Caco-2 (cell line): ENCODE results near the gene PICK1. TPM values are rescaled to one million over a fixed set of nuclear protein-coding genes. Genes with fewer than 3 reads are reported as not detected.

Experiments used
- BruUV-seq: library from RNA; stranded (reverse); fragments of 400-500 nt; replicated peaks from 2 replicates; lab custom pipeline; 2021; lab: Mats Ljungman, UMichigan
- CTCF ChIA-PET: fragments of 300-600 bp; sonication (Branson Sonifier 250); formaldehyde crosslinking; loops from one replicate; lab custom pipeline; 2022; ENCODE audit warnings: antibody characterized with exemption; lab: Charles Lee
- POLR2A ChIA-PET: fragments of 300-600 bp; sonication (Branson Sonifier 250); formaldehyde crosslinking; loops from one replicate; lab custom pipeline; 2022; ENCODE audit warnings: antibody characterized with exemption; lab: Charles Lee
- DNase-seq, 2 experiments: peaks; one replicate each; pipeline versions ENCODE4 v3.0.0 to v3.0.0-alpha.2; 2020 to 2022
- H3K27me3 ChIP-seq: replicated peaks from 2 replicates; pipeline ENCODE4 v1.6.0; 2011; ENCODE audit warnings: low read length; ENCODE audit not compliant: control insufficient read depth, insufficient read depth
- H3K36me3 ChIP-seq: 2 replicates; pipeline ENCODE4 v1.5.1; 2011; ENCODE audit warnings: low read length; ENCODE audit not compliant: control insufficient read depth, insufficient read depth
- H3K4me1 ChIP-seq: fragments of 250-450 bp; sonication (Bioruptor Pico); 2 replicates; pipeline ENCODE4 v1.5.1; 2020; ENCODE audit warnings: mild to moderate bottlenecking
- H3K4me3 ChIP-seq: 2 replicates; pipeline ENCODE4 v1.5.1; 2011; ENCODE audit warnings: low read depth, mild to moderate bottlenecking, control low read depth, low read length
- H3K9me3 ChIP-seq: fragments of 250-450 bp; sonication (Bioruptor Pico); 2 replicates; pipeline ENCODE4 v1.5.1; 2020; ENCODE audit warnings: mild to moderate bottlenecking, moderate library complexity
- H3K27ac Mint-ChIP-seq: one replicate; pipeline ENCODE4 v1.8.0; 2022; ENCODE audit warnings: mixed read lengths; ENCODE audit not compliant: unreplicated experiment
- H3K27me3 Mint-ChIP-seq: one replicate; pipeline ENCODE4 v1.8.0; 2022; ENCODE audit warnings: mixed read lengths; ENCODE audit not compliant: insufficient read depth, unreplicated experiment
- H3K36me3 Mint-ChIP-seq: one replicate; pipeline ENCODE4 v1.8.0; 2022; ENCODE audit warnings: mild to moderate bottlenecking, mixed read lengths; ENCODE audit not compliant: insufficient read depth, unreplicated experiment
- H3K4me1 Mint-ChIP-seq: one replicate; pipeline ENCODE4 v1.8.0; 2022; ENCODE audit warnings: low read depth, mixed read lengths; ENCODE audit not compliant: unreplicated experiment
- H3K4me3 Mint-ChIP-seq: one replicate; pipeline ENCODE4 v1.8.0; 2022; ENCODE audit warnings: mild to moderate bottlenecking, moderate library complexity, mixed read lengths; ENCODE audit not compliant: unreplicated experiment
- H3K9me3 Mint-ChIP-seq: one replicate; pipeline ENCODE4 v1.8.0; 2022; ENCODE audit warnings: mixed read lengths; ENCODE audit not compliant: unreplicated experiment
- CTCF ChIP-seq, 2 experiments: fragments of 200-600 bp in 1 of 2; IDR thresholded peaks; 1 replicate in 1 of 2; 2 replicates in 1 of 2; pipeline versions ENCODE4 v1.5.1 to v1.8.0; 2011 to 2022; ENCODE audit warnings: antibody characterized with exemption in 1 of 2, control low read depth in 1 of 2, inconsistent platforms in 1 of 2, low read depth in 1 of 2, low read length in 1 of 2, mild to moderate bottlenecking in 1 of 2, moderate library complexity in 1 of 2; ENCODE audit not compliant: insufficient read depth in 1 of 2, severe bottlenecking in 1 of 2, unreplicated experiment in 1 of 2
- intact Hi-C: fragments of 100-400 bp; cut with micrococcal nuclease; formaldehyde crosslinking; loops from one replicate; pipeline ENCODE4 v1.10.0; 2022; ENCODE audit not compliant: unreplicated experiment
- total RNA-seq: library from RNA; stranded (reverse); gene quantifications from 2 replicates; pipeline ENCODE4 v1.2.3, GENCODE V29; 2022

Gene PICK1
- total RNA-seq, 1 experiment from 2014 or later, result 41.1 TPM

- Mint-ChIP-seq H3K4me1 (no peaks in the 10 kb centered on the region), H3K27me3 (no peaks in the 10 kb centered on the region), H3K9me3 (no peaks in the 10 kb centered on the region), H3K4me3 (no peak overlapping the region), H3K27ac (no peak overlapping the region), H3K36me3 (peaks cover 45% of the 10 kb centered on the region)
- TF ChIP-seq CTCF (IDR thresholded peaks at IDR 0.05; ENCODE audit: insufficient read depth in 1 of 2, low read depth in 1 of 2, low read length in 1 of 2, severe bottlenecking in 1 of 2, unreplicated experiment in 1 of 2), result no peak
- Histone ChIP-seq H3K4me1 (no peaks in the 10 kb centered on the region), H3K4me3 (no peak overlapping the region), H3K36me3 (no peaks in the 10 kb centered on the region), H3K27me3 (no peaks in the 10 kb centered on the region), H3K9me3 (no peaks in the 10 kb centered on the region)
- no peak for DNase-seq
- ChIA-PET POLR2A (interaction anchor here (0.5 kb wide), 1 partner anchor 191 kb away, joined by 3 read pairs; no protein-coding TSS in a partner anchor), CTCF (interaction anchor here (0.5 kb wide), 1 partner anchor 361 kb away, joined by 3 read pairs; no protein-coding TSS in a partner anchor)
- BruUV-seq, result no TSS peak
- intact Hi-C loops, result no loop called here
These were observed 8.3 kb downstream of the PICK1 start for GRCh38 chr22:38065539-38065938.

GRCh38 chr22:38066381-38067027, 9.3 kb downstream of the PICK1 start:
- TF ChIP-seq CTCF (IDR thresholded peaks at IDR 0.05; ENCODE audit: insufficient read depth in 1 of 2, low read depth in 1 of 2, low read length in 1 of 2, severe bottlenecking in 1 of 2, unreplicated experiment in 1 of 2), result no peak
- Histone ChIP-seq H3K36me3 (no peaks in the 10 kb centered on the region), H3K9me3 (no peaks in the 10 kb centered on the region), H3K4me1 (no peaks in the 10 kb centered on the region), H3K4me3 (no peak overlapping the region), H3K27me3 (no peaks in the 10 kb centered on the region)
- DNase-seq, result no peak
- CTCF ChIA-PET, result interaction anchor here (0.5 kb wide), 1 partner anchor 362 kb away, joined by 3 read pairs; no protein-coding TSS in a partner anchor
- intact Hi-C loops, result no loop called here
- Mint-ChIP-seq H3K4me3 (no peak overlapping the region), H3K36me3 (peaks cover 47% of the 10 kb centered on the region), H3K9me3 (no peaks in the 10 kb centered on the region), H3K27ac (no peak overlapping the region), H3K27me3 (no peaks in the 10 kb centered on the region), H3K4me1 (no peaks in the 10 kb centered on the region)
- POLR2A ChIA-PET, result interaction anchor here (0.5 kb wide), 1 partner anchor 459 kb away, joined by 3 read pairs; no protein-coding TSS in a partner anchor
- BruUV-seq, result no TSS peak

- Mint-ChIP-seq H3K9me3 (no peaks in the 10 kb centered on the region), H3K4me1 (no peaks in the 10 kb centered on the region), H3K36me3 (peaks cover 41% of the 10 kb centered on the region), H3K27me3 (no peaks in the 10 kb centered on the region), H3K4me3 (no peak overlapping the region), H3K27ac (no peak overlapping the region)
- ChIA-PET CTCF (no interaction called here), POLR2A (interaction anchor here (0.6 kb wide), 1 partner anchor 217 kb away, joined by 4 read pairs; no protein-coding TSS in a partner anchor)
- H3K36me3 ChIP-seq, result no peaks in the 10 kb centered on the region
- no peak overlapping the region for H3K4me3 ChIP-seq
- intact Hi-C loops, result no loop called here
- TF ChIP-seq CTCF (IDR thresholded peaks at IDR 0.05; ENCODE audit: insufficient read depth in 1 of 2, low read depth in 1 of 2, low read length in 1 of 2, severe bottlenecking in 1 of 2, unreplicated experiment in 1 of 2), result no peak
- no peaks in the 10 kb centered on the region for H3K27me3 ChIP-seq
- no peaks in the 10 kb centered on the region for H3K4me1 ChIP-seq
- no peaks in the 10 kb centered on the region for H3K9me3 ChIP-seq
- DNase-seq, result no peak
- no TSS peak for BruUV-seq
These were observed 9.8 kb downstream of the PICK1 start for GRCh38 chr22:38067028-38067415.
